GM23338 (cell line): ENCODE measurements around the gene LAMA4.

Source experiments
- CREB1 ChIP-seq: fragments of 250-450 bp; sonication (Bioruptor Pico); IDR thresholded peaks from 2 replicates; pipeline ENCODE4 v1.5.0; 2020; ENCODE audit warnings: low read depth, mild to moderate bottlenecking, moderate library complexity
- EZH2 ChIP-seq: fragments of 200-600 bp; sonication (generic); IDR thresholded peaks from one replicate; pipeline ENCODE4 v1.8.0; 2017; ENCODE audit warnings: antibody characterized with exemption, mild to moderate bottlenecking, low read depth; ENCODE audit not compliant: unreplicated experiment
- EZH2phosphoT487 ChIP-seq: fragments of 200-600 bp; sonication (generic); IDR thresholded peaks from one replicate; pipeline ENCODE4 v1.8.1; 2018; ENCODE audit warnings: antibody characterized with exemption; ENCODE audit not compliant: unreplicated experiment
- JUNB ChIP-seq: IDR thresholded peaks from one replicate; pipeline ENCODE4 v1.6.1; 2016; ENCODE audit warnings: antibody characterized with exemption; ENCODE audit not compliant: unreplicated experiment
- NANOG ChIP-seq: IDR thresholded peaks from 2 replicates; pipeline ENCODE4 v1.6.1; 2016; ENCODE audit warnings: antibody characterized with exemption, borderline replicate concordance
- POLR2AphosphoS5 ChIP-seq: IDR thresholded peaks from 2 replicates; pipeline ENCODE4 v1.6.1; 2016; ENCODE audit warnings: antibody characterized with exemption, low read depth
- STAT1 ChIP-seq: IDR thresholded peaks from one replicate; pipeline ENCODE4 v1.6.1; 2016; ENCODE audit warnings: antibody characterized with exemption; ENCODE audit not compliant: unreplicated experiment
- ZNF114 ChIP-seq: fragments of 250-450 bp; sonication (Bioruptor Pico); IDR thresholded peaks from 2 replicates; pipeline ENCODE4 v1.5.0; 2020; ENCODE audit warnings: mild to moderate bottlenecking, moderate library complexity
- ZNF331 ChIP-seq: fragments of 250-450 bp; sonication (Bioruptor Pico); IDR thresholded peaks from 2 replicates; pipeline ENCODE4 v1.5.0; 2020; ENCODE audit warnings: low read depth, mild to moderate bottlenecking, moderate library complexity
- TF ChIP-seq, protein P1 (sequence below), 2 experiments: fragments of 200-600 bp in 1 of 2; sonication (generic) in 1 of 2; conservative IDR thresholded peaks; 2 replicates each; pipeline versions ENCODE4 v1.5.1 to v1.6.1; 2016 to 2017; ENCODE audit warnings: antibody characterized with exemption in 2 of 2, low read depth in 2 of 2, mild to moderate bottlenecking in 2 of 2, moderate library complexity in 1 of 2
- TF ChIP-seq, protein P2 (sequence below): IDR thresholded peaks from one replicate; pipeline ENCODE4 v1.6.1; 2018; ENCODE audit warnings: antibody characterized with exemption; ENCODE audit not compliant: unreplicated experiment
- TF ChIP-seq, protein P3 (sequence below): IDR thresholded peaks from 2 replicates; pipeline ENCODE4 v1.6.1; 2016; ENCODE audit warnings: antibody characterized with exemption
- TF ChIP-seq, protein P4 (sequence below): fragments of 250-450 bp; sonication (Bioruptor Pico); IDR thresholded peaks from 2 replicates; pipeline ENCODE4 v1.5.0; 2020; ENCODE audit warnings: mild to moderate bottlenecking, moderate library complexity

DNA sequence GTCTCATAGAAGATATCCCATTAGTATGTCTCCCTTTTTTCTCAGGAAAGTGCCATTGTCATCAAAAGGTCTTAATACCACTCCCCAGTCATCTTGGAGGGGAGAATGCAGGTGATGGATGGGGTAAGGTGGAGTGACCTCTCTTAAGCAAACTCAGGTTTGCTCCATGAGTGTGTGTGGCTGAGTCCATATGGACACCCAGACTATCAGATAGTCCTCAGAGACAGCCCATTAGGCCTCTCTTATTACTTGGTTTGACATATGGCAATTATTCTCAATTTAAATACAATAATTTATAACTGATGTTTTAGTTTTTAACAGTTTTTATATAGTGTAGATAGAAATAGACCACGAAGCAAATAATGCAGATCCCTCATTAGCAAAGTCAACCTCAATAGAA, 23.2 kb downstream of the LAMA4 start:
- TF ChIP-seq, protein P1, sequence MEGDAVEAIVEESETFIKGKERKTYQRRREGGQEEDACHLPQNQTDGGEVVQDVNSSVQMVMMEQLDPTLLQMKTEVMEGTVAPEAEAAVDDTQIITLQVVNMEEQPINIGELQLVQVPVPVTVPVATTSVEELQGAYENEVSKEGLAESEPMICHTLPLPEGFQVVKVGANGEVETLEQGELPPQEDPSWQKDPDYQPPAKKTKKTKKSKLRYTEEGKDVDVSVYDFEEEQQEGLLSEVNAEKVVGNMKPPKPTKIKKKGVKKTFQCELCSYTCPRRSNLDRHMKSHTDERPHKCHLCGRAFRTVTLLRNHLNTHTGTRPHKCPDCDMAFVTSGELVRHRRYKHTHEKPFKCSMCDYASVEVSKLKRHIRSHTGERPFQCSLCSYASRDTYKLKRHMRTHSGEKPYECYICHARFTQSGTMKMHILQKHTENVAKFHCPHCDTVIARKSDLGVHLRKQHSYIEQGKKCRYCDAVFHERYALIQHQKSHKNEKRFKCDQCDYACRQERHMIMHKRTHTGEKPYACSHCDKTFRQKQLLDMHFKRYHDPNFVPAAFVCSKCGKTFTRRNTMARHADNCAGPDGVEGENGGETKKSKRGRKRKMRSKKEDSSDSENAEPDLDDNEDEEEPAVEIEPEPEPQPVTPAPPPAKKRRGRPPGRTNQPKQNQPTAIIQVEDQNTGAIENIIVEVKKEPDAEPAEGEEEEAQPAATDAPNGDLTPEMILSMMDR (conservative IDR thresholded peaks at IDR 0.05; ENCODE audit: low read depth in 2 of 2), result no peak
- TF ChIP-seq EZH2 (no peak), CREB1 (CRISPR knock-in tag) (no peak), POLR2AphosphoS5 (no peak), NANOG (no peak), EZH2phosphoT487 (no peak), JUNB (no peak), ZNF114 (CRISPR knock-in tag) (no peak), STAT1 (no peak), ZNF331 (CRISPR knock-in tag) (no peak)
- TF ChIP-seq, protein P2, sequence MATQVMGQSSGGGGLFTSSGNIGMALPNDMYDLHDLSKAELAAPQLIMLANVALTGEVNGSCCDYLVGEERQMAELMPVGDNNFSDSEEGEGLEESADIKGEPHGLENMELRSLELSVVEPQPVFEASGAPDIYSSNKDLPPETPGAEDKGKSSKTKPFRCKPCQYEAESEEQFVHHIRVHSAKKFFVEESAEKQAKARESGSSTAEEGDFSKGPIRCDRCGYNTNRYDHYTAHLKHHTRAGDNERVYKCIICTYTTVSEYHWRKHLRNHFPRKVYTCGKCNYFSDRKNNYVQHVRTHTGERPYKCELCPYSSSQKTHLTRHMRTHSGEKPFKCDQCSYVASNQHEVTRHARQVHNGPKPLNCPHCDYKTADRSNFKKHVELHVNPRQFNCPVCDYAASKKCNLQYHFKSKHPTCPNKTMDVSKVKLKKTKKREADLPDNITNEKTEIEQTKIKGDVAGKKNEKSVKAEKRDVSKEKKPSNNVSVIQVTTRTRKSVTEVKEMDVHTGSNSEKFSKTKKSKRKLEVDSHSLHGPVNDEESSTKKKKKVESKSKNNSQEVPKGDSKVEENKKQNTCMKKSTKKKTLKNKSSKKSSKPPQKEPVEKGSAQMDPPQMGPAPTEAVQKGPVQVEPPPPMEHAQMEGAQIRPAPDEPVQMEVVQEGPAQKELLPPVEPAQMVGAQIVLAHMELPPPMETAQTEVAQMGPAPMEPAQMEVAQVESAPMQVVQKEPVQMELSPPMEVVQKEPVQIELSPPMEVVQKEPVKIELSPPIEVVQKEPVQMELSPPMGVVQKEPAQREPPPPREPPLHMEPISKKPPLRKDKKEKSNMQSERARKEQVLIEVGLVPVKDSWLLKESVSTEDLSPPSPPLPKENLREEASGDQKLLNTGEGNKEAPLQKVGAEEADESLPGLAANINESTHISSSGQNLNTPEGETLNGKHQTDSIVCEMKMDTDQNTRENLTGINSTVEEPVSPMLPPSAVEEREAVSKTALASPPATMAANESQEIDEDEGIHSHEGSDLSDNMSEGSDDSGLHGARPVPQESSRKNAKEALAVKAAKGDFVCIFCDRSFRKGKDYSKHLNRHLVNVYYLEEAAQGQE, result no peak
- TF ChIP-seq, protein P3, sequence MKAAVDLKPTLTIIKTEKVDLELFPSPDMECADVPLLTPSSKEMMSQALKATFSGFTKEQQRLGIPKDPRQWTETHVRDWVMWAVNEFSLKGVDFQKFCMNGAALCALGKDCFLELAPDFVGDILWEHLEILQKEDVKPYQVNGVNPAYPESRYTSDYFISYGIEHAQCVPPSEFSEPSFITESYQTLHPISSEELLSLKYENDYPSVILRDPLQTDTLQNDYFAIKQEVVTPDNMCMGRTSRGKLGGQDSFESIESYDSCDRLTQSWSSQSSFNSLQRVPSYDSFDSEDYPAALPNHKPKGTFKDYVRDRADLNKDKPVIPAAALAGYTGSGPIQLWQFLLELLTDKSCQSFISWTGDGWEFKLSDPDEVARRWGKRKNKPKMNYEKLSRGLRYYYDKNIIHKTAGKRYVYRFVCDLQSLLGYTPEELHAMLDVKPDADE, result no peak
- TF ChIP-seq, protein P4, sequence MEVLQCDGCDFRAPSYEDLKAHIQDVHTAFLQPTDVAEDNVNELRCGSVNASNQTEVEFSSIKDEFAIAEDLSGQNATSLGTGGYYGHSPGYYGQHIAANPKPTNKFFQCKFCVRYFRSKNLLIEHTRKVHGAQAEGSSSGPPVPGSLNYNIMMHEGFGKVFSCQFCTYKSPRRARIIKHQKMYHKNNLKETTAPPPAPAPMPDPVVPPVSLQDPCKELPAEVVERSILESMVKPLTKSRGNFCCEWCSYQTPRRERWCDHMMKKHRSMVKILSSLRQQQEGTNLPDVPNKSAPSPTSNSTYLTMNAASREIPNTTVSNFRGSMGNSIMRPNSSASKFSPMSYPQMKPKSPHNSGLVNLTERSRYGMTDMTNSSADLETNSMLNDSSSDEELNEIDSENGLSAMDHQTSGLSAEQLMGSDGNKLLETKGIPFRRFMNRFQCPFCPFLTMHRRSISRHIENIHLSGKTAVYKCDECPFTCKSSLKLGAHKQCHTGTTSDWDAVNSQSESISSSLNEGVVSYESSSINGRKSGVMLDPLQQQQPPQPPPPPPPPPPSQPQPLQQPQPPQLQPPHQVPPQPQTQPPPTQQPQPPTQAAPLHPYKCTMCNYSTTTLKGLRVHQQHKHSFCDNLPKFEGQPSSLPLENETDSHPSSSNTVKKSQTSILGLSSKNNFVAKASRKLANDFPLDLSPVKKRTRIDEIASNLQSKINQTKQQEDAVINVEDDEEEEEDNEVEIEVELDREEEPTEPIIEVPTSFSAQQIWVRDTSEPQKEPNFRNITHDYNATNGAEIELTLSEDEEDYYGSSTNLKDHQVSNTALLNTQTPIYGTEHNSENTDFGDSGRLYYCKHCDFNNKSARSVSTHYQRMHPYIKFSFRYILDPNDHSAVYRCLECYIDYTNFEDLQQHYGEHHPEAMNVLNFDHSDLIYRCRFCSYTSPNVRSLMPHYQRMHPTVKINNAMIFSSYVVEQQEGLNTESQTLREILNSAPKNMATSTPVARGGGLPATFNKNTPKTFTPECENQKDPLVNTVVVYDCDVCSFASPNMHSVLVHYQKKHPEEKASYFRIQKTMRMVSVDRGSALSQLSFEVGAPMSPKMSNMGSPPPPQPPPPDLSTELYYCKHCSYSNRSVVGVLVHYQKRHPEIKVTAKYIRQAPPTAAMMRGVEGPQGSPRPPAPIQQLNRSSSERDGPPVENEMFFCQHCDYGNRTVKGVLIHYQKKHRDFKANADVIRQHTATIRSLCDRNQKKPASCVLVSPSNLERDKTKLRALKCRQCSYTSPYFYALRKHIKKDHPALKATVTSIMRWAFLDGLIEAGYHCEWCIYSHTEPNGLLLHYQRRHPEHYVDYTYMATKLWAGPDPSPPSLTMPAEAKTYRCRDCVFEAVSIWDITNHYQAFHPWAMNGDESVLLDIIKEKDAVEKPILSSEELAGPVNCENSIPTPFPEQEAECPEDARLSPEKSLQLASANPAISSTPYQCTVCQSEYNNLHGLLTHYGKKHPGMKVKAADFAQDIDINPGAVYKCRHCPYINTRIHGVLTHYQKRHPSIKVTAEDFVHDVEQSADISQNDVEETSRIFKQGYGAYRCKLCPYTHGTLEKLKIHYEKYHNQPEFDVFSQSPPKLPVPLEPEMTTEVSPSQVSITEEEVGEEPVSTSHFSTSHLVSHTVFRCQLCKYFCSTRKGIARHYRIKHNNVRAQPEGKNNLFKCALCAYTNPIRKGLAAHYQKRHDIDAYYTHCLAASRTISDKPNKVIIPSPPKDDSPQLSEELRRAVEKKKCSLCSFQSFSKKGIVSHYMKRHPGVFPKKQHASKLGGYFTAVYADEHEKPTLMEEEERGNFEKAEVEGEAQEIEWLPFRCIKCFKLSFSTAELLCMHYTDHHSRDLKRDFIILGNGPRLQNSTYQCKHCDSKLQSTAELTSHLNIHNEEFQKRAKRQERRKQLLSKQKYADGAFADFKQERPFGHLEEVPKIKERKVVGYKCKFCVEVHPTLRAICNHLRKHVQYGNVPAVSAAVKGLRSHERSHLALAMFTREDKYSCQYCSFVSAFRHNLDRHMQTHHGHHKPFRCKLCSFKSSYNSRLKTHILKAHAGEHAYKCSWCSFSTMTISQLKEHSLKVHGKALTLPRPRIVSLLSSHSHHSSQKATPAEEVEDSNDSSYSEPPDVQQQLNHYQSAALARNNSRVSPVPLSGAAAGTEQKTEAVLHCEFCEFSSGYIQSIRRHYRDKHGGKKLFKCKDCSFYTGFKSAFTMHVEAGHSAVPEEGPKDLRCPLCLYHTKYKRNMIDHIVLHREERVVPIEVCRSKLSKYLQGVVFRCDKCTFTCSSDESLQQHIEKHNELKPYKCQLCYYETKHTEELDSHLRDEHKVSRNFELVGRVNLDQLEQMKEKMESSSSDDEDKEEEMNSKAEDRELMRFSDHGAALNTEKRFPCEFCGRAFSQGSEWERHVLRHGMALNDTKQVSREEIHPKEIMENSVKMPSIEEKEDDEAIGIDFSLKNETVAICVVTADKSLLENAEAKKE (CRISPR knock-in tag), result no peak
